Measurements from ENCODE around the gene ZDHHC3. TPM values are rescaled to one million over a fixed set of nuclear protein-coding genes. Genes with fewer than 3 reads are reported as not detected.

Gene ZDHHC3
- total RNA-seq, 1 donor from 2014 or later, result 66.6 TPM

- Histone ChIP-seq H3K79me2 (ENCODE audit: insufficient read depth, low read length) (no peaks in the 10 kb centered on the region), H3K27me3 (ENCODE audit: insufficient read depth, low read length) (no peaks in the 10 kb centered on the region), H3K9me3 (ENCODE audit: insufficient read depth, low read depth, low read length) (no peaks in the 10 kb centered on the region), H3K4me1 (ENCODE audit: insufficient read depth, low read length) (peaks cover 21% of the 10 kb centered on the region), H3K4me3 (ENCODE audit: insufficient read depth, low read depth, low read length) (no peak overlapping the region), H3K27ac (ENCODE audit: low read depth, low read length) (no peak overlapping the region), H4K20me1 (ENCODE audit: insufficient read depth, low read length) (no peaks in the 10 kb centered on the region), H3K9ac (ENCODE audit: low read length) (no peak overlapping the region), H3K4me2 (ENCODE audit: low read length) (no peak overlapping the region), H2AFZ (ENCODE audit: low read depth, low read length) (no peak overlapping the region), H3K36me3 (ENCODE audit: insufficient read depth, low read length) (no peaks in the 10 kb centered on the region)
- H3K4me1 Mint-ChIP-seq (ENCODE audit: low read depth, unreplicated experiment), result peaks cover 5% of the 10 kb centered on the region
- peaks cover 4% of the 10 kb centered on the region for H3K36me3 Mint-ChIP-seq (ENCODE audit: low read depth, unreplicated experiment)
- FAIRE-seq, result no peak
- H3K27me3 Mint-ChIP-seq (ENCODE audit: low read depth, unreplicated experiment), result peaks cover 9% of the 10 kb centered on the region
- TF ChIP-seq CTCF (IDR thresholded peaks at IDR 0.05; ENCODE audit: insufficient read depth, low read depth, low read length) (no peak), EZH2 (IDR thresholded peaks at IDR 0.05; ENCODE audit: insufficient read depth, low read length) (no peak)
- no peak overlapping the region for H3K4me3 Mint-ChIP-seq (ENCODE audit: unreplicated experiment)
- no peak for DNase-seq (ENCODE audit: low read depth)
- peaks cover under 1% of the 10 kb centered on the region for H3K9me3 Mint-ChIP-seq (ENCODE audit: unreplicated experiment)
- H3K27ac Mint-ChIP-seq (ENCODE audit: unreplicated experiment), result no peak overlapping the region
Measured at GRCh38 chr3:45023675-45024074, 47.7 kb upstream of the ZDHHC3 start.

- H3K9me3 ChIP-seq (ENCODE audit: insufficient read depth, low read depth, low read length), result no peaks in the 10 kb centered on the region
- H4K20me1 ChIP-seq (ENCODE audit: insufficient read depth, low read length), result no peaks in the 10 kb centered on the region
- H3K4me1 ChIP-seq (ENCODE audit: insufficient read depth, low read length), result peaks cover 16% of the 10 kb centered on the region
- no peak overlapping the region for H3K27ac ChIP-seq (ENCODE audit: low read depth, low read length)
- H3K36me3 ChIP-seq (ENCODE audit: insufficient read depth, low read length), result no peaks in the 10 kb centered on the region
- Mint-ChIP-seq H3K27me3 (ENCODE audit: low read depth, unreplicated experiment) (peaks cover 6% of the 10 kb centered on the region), H3K4me3 (ENCODE audit: unreplicated experiment) (no peak overlapping the region), H3K36me3 (ENCODE audit: low read depth, unreplicated experiment) (peaks cover 4% of the 10 kb centered on the region), H3K4me1 (ENCODE audit: low read depth, unreplicated experiment) (peaks cover under 1% of the 10 kb centered on the region), H3K9me3 (ENCODE audit: unreplicated experiment) (peaks cover 2% of the 10 kb centered on the region), H3K27ac (ENCODE audit: unreplicated experiment) (no peak overlapping the region)
- no peak for TF ChIP-seq CTCF (IDR thresholded peaks at IDR 0.05; ENCODE audit: insufficient read depth, low read depth, low read length)
- no peak for TF ChIP-seq EZH2 (IDR thresholded peaks at IDR 0.05; ENCODE audit: insufficient read depth, low read length)
- no peak overlapping the region for H3K4me2 ChIP-seq (ENCODE audit: low read length)
- no peak overlapping the region for H3K9ac ChIP-seq (ENCODE audit: low read length)
- H3K27me3 ChIP-seq (ENCODE audit: insufficient read depth, low read length), result no peaks in the 10 kb centered on the region
- H3K4me3 ChIP-seq (ENCODE audit: insufficient read depth, low read depth, low read length), result no peak overlapping the region
- no peak overlapping the region for H2AFZ ChIP-seq (ENCODE audit: low read depth, low read length)
- no peak for DNase-seq (ENCODE audit: low read depth)
- no peak for FAIRE-seq
- no peaks in the 10 kb centered on the region for H3K79me2 ChIP-seq (ENCODE audit: insufficient read depth, low read length)
Measured at GRCh38 chr3:45021524-45022297, 45.7 kb upstream of the ZDHHC3 start.

- FAIRE-seq (no peak), DNase-seq (ENCODE audit: low read depth) (no peak)
- H3K4me2 ChIP-seq (ENCODE audit: low read length), result no peak overlapping the region
- no peak overlapping the region for H2AFZ ChIP-seq (ENCODE audit: low read depth, low read length)
- no peak overlapping the region for H3K4me3 ChIP-seq (ENCODE audit: insufficient read depth, low read depth, low read length)
- Mint-ChIP-seq H3K9me3 (ENCODE audit: unreplicated experiment) (peaks cover 2% of the 10 kb centered on the region), H3K4me1 (ENCODE audit: low read depth, unreplicated experiment) (no peaks in the 10 kb centered on the region), H3K36me3 (ENCODE audit: low read depth, unreplicated experiment) (peaks cover 4% of the 10 kb centered on the region), H3K27ac (ENCODE audit: unreplicated experiment) (no peak overlapping the region), H3K27me3 (ENCODE audit: low read depth, unreplicated experiment) (peaks cover 4% of the 10 kb centered on the region), H3K4me3 (ENCODE audit: unreplicated experiment) (no peak overlapping the region)
- TF ChIP-seq CTCF (IDR thresholded peaks at IDR 0.05; ENCODE audit: insufficient read depth, low read depth, low read length) (no peak), EZH2 (IDR thresholded peaks at IDR 0.05; ENCODE audit: insufficient read depth, low read length) (no peak)
- no peak overlapping the region for H3K9ac ChIP-seq (ENCODE audit: low read length)
- H3K79me2 ChIP-seq (ENCODE audit: insufficient read depth, low read length), result no peaks in the 10 kb centered on the region
- H3K36me3 ChIP-seq (ENCODE audit: insufficient read depth, low read length), result no peaks in the 10 kb centered on the region
- no peaks in the 10 kb centered on the region for H3K9me3 ChIP-seq (ENCODE audit: insufficient read depth, low read depth, low read length)
- H3K27ac ChIP-seq (ENCODE audit: low read depth, low read length), result no peak overlapping the region
- peaks cover 6% of the 10 kb centered on the region for H3K4me1 ChIP-seq (ENCODE audit: insufficient read depth, low read length)
- H3K27me3 ChIP-seq (ENCODE audit: insufficient read depth, low read length), result no peaks in the 10 kb centered on the region
- no peaks in the 10 kb centered on the region for H4K20me1 ChIP-seq (ENCODE audit: insufficient read depth, low read length)
Measured at GRCh38 chr3:45020534-45020933, 44.6 kb upstream of the ZDHHC3 start.
